Trophoblast cell (in vitro differentiated cells and primary cell): ENCODE measurements around the gene ART3.

Source experiments
- DNase-seq, 2 donors: peaks; one replicate each; pipeline ENCODE4 v3.0.0-alpha.2; 2016
- H2AFZ ChIP-seq: 2 replicates; pipeline ENCODE4 v1.6.1; 2013; ENCODE audit warnings: low read length, moderate library complexity, mild to moderate bottlenecking; ENCODE audit not compliant: insufficient read depth, poor library complexity
- H2AK5ac ChIP-seq: 2 replicates; pipeline ENCODE4 v1.6.1; 2013; ENCODE audit warnings: mild to moderate bottlenecking, low read length
- H2BK120ac ChIP-seq: 2 replicates; pipeline ENCODE4 v1.6.1; 2013; ENCODE audit warnings: low read length, mild to moderate bottlenecking, moderate library complexity; ENCODE audit not compliant: insufficient read depth, poor library complexity
- H2BK12ac ChIP-seq: 2 replicates; pipeline ENCODE4 v1.6.1; 2013; ENCODE audit warnings: mild to moderate bottlenecking, low read length, moderate library complexity
- H2BK5ac ChIP-seq: 2 replicates; pipeline ENCODE4 v1.6.1; 2013; ENCODE audit warnings: low read length, low read depth, moderate library complexity, mild to moderate bottlenecking; ENCODE audit not compliant: poor library complexity
- H3K14ac ChIP-seq: 2 replicates; pipeline ENCODE4 v1.6.1; 2013; ENCODE audit warnings: mild to moderate bottlenecking, low read length
- H3K18ac ChIP-seq: 2 replicates; pipeline ENCODE4 v1.6.1; 2013; ENCODE audit warnings: mild to moderate bottlenecking, low read length
- H3K23ac ChIP-seq: 2 replicates; pipeline ENCODE4 v1.6.1; 2013; ENCODE audit warnings: low read length
- H3K27ac ChIP-seq: 2 replicates; pipeline ENCODE4 v1.5.1; 2013; ENCODE audit warnings: low read depth, mild to moderate bottlenecking, inconsistent platforms, low read length, moderate library complexity
- H3K27me3 ChIP-seq: 2 replicates; pipeline ENCODE4 v1.6.1; 2013; ENCODE audit warnings: inconsistent platforms, mild to moderate bottlenecking, low read length, moderate library complexity; ENCODE audit not compliant: insufficient read depth
- H3K36me3 ChIP-seq, 2 experiments: 1 replicate in 1 of 2; 2 replicates in 1 of 2; pipeline ENCODE4 v1.6.1; 2013; ENCODE audit warnings: low read length in 2 of 2, mild to moderate bottlenecking in 2 of 2, moderate library complexity in 1 of 2; ENCODE audit not compliant: insufficient read depth in 2 of 2, control insufficient read depth in 1 of 2
- H3K4ac ChIP-seq: 2 replicates; pipeline ENCODE4 v1.6.1; 2013; ENCODE audit warnings: low read depth, mild to moderate bottlenecking, low read length, moderate library complexity
- H3K4me1 ChIP-seq, 2 experiments: 1 replicate in 1 of 2; 2 replicates in 1 of 2; pipeline ENCODE4 v1.6.1; 2013; ENCODE audit warnings: low read length in 2 of 2, mild to moderate bottlenecking in 2 of 2, moderate library complexity in 1 of 2; ENCODE audit not compliant: insufficient read depth in 2 of 2, control insufficient read depth in 1 of 2
- H3K4me2 ChIP-seq: 2 replicates; pipeline ENCODE4 v1.6.1; 2013; ENCODE audit warnings: inconsistent platforms, mild to moderate bottlenecking, low read length, moderate library complexity
- H3K4me3 ChIP-seq: 2 replicates; pipeline ENCODE4 v1.5.1; 2013; ENCODE audit warnings: mild to moderate bottlenecking, low read depth, low read length, inconsistent platforms
- H3K79me1 ChIP-seq: one replicate; pipeline ENCODE4 v1.6.1; 2013; ENCODE audit warnings: low read length
- H3K79me2 ChIP-seq: 2 replicates; pipeline ENCODE4 v1.6.1; 2013; ENCODE audit warnings: low read length, mild to moderate bottlenecking; ENCODE audit not compliant: control insufficient read depth, insufficient read depth, poor library complexity
- H3K9ac ChIP-seq: 2 replicates; pipeline ENCODE4 v1.6.1; 2013; ENCODE audit warnings: mild to moderate bottlenecking, low read length
- H3K9me3 ChIP-seq: 2 replicates; pipeline ENCODE4 v1.6.1; 2013; ENCODE audit warnings: low read depth, mild to moderate bottlenecking, control low read depth, inconsistent platforms, low read length; ENCODE audit not compliant: insufficient read depth
- H4K12ac ChIP-seq: 2 replicates; pipeline ENCODE4 v1.6.1; 2013; ENCODE audit warnings: low read depth, mild to moderate bottlenecking, low read length, moderate library complexity
- H4K8ac ChIP-seq: 2 replicates; pipeline ENCODE4 v1.6.1; 2013; ENCODE audit warnings: low read depth, mild to moderate bottlenecking, low read length, moderate library complexity
- H4K91ac ChIP-seq: one replicate; pipeline ENCODE4 v1.6.1; 2013; ENCODE audit warnings: low read depth, mild to moderate bottlenecking, low read length, moderate library complexity
- WGBS: extraction: QIAGEN DNeasy Blood & Tissue Kit; methylation state at CpG from one replicate; pipeline ENCODE4 v1.1.7; 2013; ENCODE audit warnings: missing lambda C conversion rate; ENCODE audit not compliant: insufficient read length, insufficient coverage; ENCODE audit errors: extremely low coverage; 5-methylcytosine and 5-hydroxymethylcytosine counted together

The ART3 gene

DNA sequence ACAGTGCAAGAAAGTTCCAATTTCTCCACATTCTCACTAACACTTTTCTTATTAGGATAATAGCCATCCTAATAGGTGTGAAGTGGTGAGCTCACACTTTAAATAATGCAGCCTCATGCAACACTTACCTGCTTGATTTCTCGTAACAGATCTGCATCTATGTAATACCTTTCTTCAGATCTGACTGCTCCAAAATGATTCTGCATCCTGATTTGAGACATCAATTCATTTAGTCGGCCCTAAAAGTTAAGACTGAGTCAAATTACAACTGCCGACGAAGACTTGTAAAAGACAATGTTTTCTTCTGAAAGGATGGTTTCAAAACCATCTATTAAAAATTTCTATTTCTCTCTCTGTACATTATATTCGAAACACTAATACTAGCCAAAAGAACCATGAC is 43.0 kb downstream of the ART3 start:
- whole genome bisulfite sequencing: no CpG with 5 or more reads among the region's 5 CpGs
- H3K27me3 ChIP-seq: no peaks in the 10 kb centered on the region
- no peaks in the 10 kb centered on the region for H3K79me1 ChIP-seq
- H2BK120ac ChIP-seq: no peak overlapping the region
- H2BK5ac ChIP-seq: no peak overlapping the region
- H3K4me1 ChIP-seq: no peaks in the 10 kb centered on the region
- H3K23ac ChIP-seq: no peak overlapping the region
- H3K79me2 ChIP-seq: no peaks in the 10 kb centered on the region
- H3K14ac ChIP-seq: no peak overlapping the region
- H4K91ac ChIP-seq: no peak overlapping the region
- H3K18ac ChIP-seq: no peak overlapping the region
- H3K4me2 ChIP-seq: no peak overlapping the region
- no peak overlapping the region for H3K27ac ChIP-seq
- no peak overlapping the region for H3K4ac ChIP-seq
- no peak overlapping the region for H2AK5ac ChIP-seq
- no peak overlapping the region for H4K12ac ChIP-seq
- H4K8ac ChIP-seq: no peak overlapping the region
- no peak overlapping the region for H3K9ac ChIP-seq
- H3K4me3 ChIP-seq: no peak overlapping the region
- peaks cover 12 to 14% of the 10 kb centered on the region in 2 experiments for H3K36me3 ChIP-seq
- H3K9me3 ChIP-seq: no peaks in the 10 kb centered on the region
- no peak for DNase-seq
- H2BK12ac ChIP-seq: no peak overlapping the region
- H2AFZ ChIP-seq: no peak overlapping the region

DNA sequence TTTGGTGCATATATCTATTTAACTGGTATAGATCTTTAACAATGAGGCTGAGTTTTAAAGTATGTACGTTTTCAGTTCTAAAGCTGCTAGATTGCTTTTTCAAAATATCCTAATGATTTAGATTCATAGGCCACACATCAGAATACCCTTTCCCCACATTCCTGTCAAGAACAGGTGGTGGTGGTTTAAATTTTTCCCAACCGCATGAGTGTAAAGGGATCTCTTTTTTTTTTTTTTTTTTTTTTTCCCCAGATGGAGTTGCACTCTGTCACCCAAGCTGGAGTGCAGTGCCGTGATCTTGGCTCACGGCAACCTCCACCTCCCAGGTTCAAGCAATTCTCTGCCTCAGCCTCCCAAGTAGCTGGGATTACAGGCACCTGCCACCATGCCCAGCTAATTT is 45.7 kb downstream of the ART3 start:
- Histone ChIP-seq H3K9ac (no peak overlapping the region), H3K36me3 (peaks cover 9 to 17% of the 10 kb centered on the region in 2 experiments), H3K4me3 (no peak overlapping the region), H3K18ac (no peak overlapping the region), H3K4ac (no peak overlapping the region), H2BK12ac (no peak overlapping the region), H3K27ac (no peak overlapping the region), H3K23ac (no peak overlapping the region), H3K79me2 (no peaks in the 10 kb centered on the region), H4K12ac (no peak overlapping the region), H3K79me1 (no peaks in the 10 kb centered on the region), H3K9me3 (no peaks in the 10 kb centered on the region), H2AK5ac (no peak overlapping the region), H2BK5ac (no peak overlapping the region), H3K4me1 (no peaks in the 10 kb centered on the region), H3K4me2 (no peak overlapping the region), H3K27me3 (no peaks in the 10 kb centered on the region), H4K91ac (no peak overlapping the region), H3K14ac (no peak overlapping the region), H2BK120ac (no peak overlapping the region), H2AFZ (no peak overlapping the region), H4K8ac (no peak overlapping the region)
- no CpG with 5 or more reads among the region's 4 CpGs for WGBS
- DNase-seq: no peak

DNA sequence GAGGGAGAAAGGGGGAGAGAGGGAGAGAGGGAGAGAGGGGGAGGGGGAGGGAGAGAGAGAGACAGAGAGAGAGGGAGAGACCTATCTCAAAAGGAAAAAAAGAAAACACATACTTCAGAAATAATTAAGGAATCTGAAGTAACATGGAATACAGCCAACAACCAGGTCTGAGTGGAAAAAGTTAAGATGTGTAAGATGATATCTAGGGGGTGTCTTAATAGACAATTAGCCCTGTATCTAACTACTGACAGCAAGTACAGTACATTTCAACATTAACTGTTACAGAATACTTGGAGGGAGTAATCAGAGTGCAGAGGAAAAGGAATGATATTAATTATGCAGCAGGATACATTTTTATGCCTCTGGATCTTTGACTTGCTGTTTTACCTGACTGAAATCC is 51.3 kb downstream of the ART3 start:
- no peaks in the 10 kb centered on the region for H3K9me3 ChIP-seq
- H2AFZ ChIP-seq: no peak overlapping the region
- no peak overlapping the region for H3K9ac ChIP-seq
- H3K27me3 ChIP-seq: no peaks in the 10 kb centered on the region
- H3K4me3 ChIP-seq: no peak overlapping the region
- H3K23ac ChIP-seq: no peak overlapping the region
- no peak for DNase-seq
- H3K79me1 ChIP-seq: no peaks in the 10 kb centered on the region
- no peak overlapping the region for H3K18ac ChIP-seq
- no peak overlapping the region for H3K14ac ChIP-seq
- H2BK12ac ChIP-seq: no peak overlapping the region
- no peak overlapping the region for H3K4ac ChIP-seq
- H4K91ac ChIP-seq: no peak overlapping the region
- H4K8ac ChIP-seq: no peak overlapping the region
- H3K79me2 ChIP-seq: no peaks in the 10 kb centered on the region
- H3K36me3 ChIP-seq: peaks cover 8 to 11% of the 10 kb centered on the region in 2 experiments
- no peak overlapping the region for H3K4me2 ChIP-seq
- H2BK120ac ChIP-seq: no peak overlapping the region
- no peak overlapping the region for H3K27ac ChIP-seq
- no peak overlapping the region for H2BK5ac ChIP-seq
- no peak overlapping the region for H4K12ac ChIP-seq
- H2AK5ac ChIP-seq: no peak overlapping the region
- no peaks in the 10 kb centered on the region for H3K4me1 ChIP-seq

DNA sequence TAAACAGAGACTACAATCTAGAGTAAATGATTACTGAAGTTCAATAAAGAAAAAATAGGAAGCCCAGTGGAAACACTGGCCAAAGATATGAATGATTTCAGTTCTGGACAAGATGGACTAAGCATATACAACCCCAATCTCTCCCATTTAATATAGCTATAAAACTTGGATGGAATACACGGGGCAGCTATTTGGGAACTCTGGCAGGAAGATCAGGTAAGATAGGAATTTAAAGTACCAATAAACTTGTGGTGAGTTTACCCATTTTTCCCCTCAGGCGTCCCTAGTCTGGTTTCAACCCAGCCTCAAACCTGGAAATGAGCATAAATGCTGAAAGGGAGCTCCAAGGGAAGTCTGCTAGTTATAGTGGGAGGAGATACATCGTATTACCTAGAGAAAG is 53.2 kb downstream of the ART3 start:
- H3K9me3 ChIP-seq: no peaks in the 10 kb centered on the region
- no peaks in the 10 kb centered on the region for H3K79me2 ChIP-seq
- H3K4me2 ChIP-seq: no peak overlapping the region
- no peak overlapping the region for H2BK120ac ChIP-seq
- H3K4me3 ChIP-seq: no peak overlapping the region
- H3K27ac ChIP-seq: no peak overlapping the region
- H4K8ac ChIP-seq: no peak overlapping the region
- H4K12ac ChIP-seq: no peak overlapping the region
- H3K27me3 ChIP-seq: no peaks in the 10 kb centered on the region
- no peaks in the 10 kb centered on the region for H3K79me1 ChIP-seq
- H3K4me1 ChIP-seq: no peaks in the 10 kb centered on the region
- no peak overlapping the region for H3K14ac ChIP-seq
- WGBS: no CpG with 5 or more reads among the region's 3 CpGs
- peaks cover 8 to 10% of the 10 kb centered on the region in 2 experiments for H3K36me3 ChIP-seq
- no peak overlapping the region for H2BK12ac ChIP-seq
- no peak overlapping the region for H3K4ac ChIP-seq
- H4K91ac ChIP-seq: no peak overlapping the region
- DNase-seq: no peak
- no peak overlapping the region for H2BK5ac ChIP-seq
- H3K18ac ChIP-seq: no peak overlapping the region
- H2AK5ac ChIP-seq: no peak overlapping the region
- no peak overlapping the region for H3K23ac ChIP-seq
- H3K9ac ChIP-seq: no peak overlapping the region
- no peak overlapping the region for H2AFZ ChIP-seq
